DOHH2 (cell line): Measurements from ENCODE around the gene PIK3AP1.

ENCODE experiments used
- EZH2phosphoT487 ChIP-seq: fragments of 200-600 bp; sonication (generic); IDR thresholded peaks from 2 replicates; pipeline ENCODE4 v1.6.1; 2017; ENCODE audit warnings: borderline replicate concordance, mild to moderate bottlenecking, antibody characterized with exemption, low read length, moderate library complexity, mixed read lengths
- TF ChIP-seq, protein P1 (sequence below): fragments of 200-600 bp; sonication (generic); IDR thresholded peaks from one replicate; pipeline ENCODE4 v1.5.1; 2014; ENCODE audit warnings: antibody characterized with exemption, mild to moderate bottlenecking, low read depth, low read length; ENCODE audit not compliant: poor library complexity, severe bottlenecking

GRCh38 chr10:96568402-96568801 is 151.9 kb downstream of the PIK3AP1 start:
- TF ChIP-seq, protein P1, sequence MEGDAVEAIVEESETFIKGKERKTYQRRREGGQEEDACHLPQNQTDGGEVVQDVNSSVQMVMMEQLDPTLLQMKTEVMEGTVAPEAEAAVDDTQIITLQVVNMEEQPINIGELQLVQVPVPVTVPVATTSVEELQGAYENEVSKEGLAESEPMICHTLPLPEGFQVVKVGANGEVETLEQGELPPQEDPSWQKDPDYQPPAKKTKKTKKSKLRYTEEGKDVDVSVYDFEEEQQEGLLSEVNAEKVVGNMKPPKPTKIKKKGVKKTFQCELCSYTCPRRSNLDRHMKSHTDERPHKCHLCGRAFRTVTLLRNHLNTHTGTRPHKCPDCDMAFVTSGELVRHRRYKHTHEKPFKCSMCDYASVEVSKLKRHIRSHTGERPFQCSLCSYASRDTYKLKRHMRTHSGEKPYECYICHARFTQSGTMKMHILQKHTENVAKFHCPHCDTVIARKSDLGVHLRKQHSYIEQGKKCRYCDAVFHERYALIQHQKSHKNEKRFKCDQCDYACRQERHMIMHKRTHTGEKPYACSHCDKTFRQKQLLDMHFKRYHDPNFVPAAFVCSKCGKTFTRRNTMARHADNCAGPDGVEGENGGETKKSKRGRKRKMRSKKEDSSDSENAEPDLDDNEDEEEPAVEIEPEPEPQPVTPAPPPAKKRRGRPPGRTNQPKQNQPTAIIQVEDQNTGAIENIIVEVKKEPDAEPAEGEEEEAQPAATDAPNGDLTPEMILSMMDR: no peak
- TF ChIP-seq EZH2phosphoT487: no peak
